HUES48 (cell line): Measurements from ENCODE around the gene CD300LB.

ENCODE experiments used
- H3K27ac ChIP-seq: one replicate; pipeline ENCODE4 v1.7.0; 2013; ENCODE audit warnings: low read depth, low read length, inconsistent platforms
- H3K27me3 ChIP-seq: 2 replicates; pipeline ENCODE4 v1.6.1; 2013; ENCODE audit warnings: mild to moderate bottlenecking, low read length; ENCODE audit not compliant: control insufficient read depth, insufficient read depth
- H3K36me3 ChIP-seq: 2 replicates; pipeline ENCODE4 v1.6.1; 2013; ENCODE audit warnings: low read length; ENCODE audit not compliant: control insufficient read depth, insufficient read depth
- H3K4me1 ChIP-seq: 2 replicates; pipeline ENCODE4 v1.6.1; 2013; ENCODE audit warnings: mild to moderate bottlenecking, low read length; ENCODE audit not compliant: control insufficient read depth, insufficient read depth
- H3K4me3 ChIP-seq: 2 replicates; pipeline ENCODE4 v1.5.1; 2013; ENCODE audit warnings: mild to moderate bottlenecking, low read depth, low read length
- H3K9ac ChIP-seq: 2 replicates; pipeline ENCODE4 v1.6.1; 2013; ENCODE audit warnings: mild to moderate bottlenecking, low read depth, low read length, moderate library complexity
- H3K9me3 ChIP-seq: 2 replicates; pipeline ENCODE4 v1.6.1; 2013; ENCODE audit warnings: low read length; ENCODE audit not compliant: control insufficient read depth, insufficient read depth

The CD300LB gene

DNA sequence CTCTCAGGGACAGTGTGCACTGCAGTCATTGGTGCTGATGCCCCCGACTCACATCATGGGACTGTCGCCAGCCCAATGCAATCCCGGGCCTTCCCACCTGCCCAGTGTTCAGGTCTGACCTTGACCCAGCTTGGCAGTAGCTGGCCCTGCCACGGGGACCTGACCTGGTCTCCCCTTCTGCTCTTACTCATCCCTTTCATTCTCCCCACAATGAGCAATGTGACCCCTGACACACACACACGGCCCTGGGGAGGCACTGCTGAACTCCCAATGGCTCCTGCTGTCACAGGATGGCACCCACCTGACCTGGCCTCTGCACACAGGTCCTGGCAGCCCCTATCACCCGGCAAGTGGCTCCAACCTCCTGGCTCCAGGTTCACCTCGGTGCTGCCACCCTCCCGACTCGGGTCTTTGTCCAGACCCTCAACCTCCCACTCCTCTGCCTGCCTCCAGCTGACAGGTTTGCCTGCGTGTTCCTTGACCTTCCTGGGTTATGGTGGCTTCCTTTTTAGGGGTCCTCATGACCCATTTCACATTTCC lies 8.1 kb upstream of the CD300LB start:
- Histone ChIP-seq H3K9ac (no peak overlapping the region), H3K36me3 (no peaks in the 10 kb centered on the region), H3K4me1 (no peaks in the 10 kb centered on the region), H3K27ac (no peak overlapping the region), H3K9me3 (no peaks in the 10 kb centered on the region), H3K27me3 (no peaks in the 10 kb centered on the region), H3K4me3 (no peak overlapping the region)

DNA sequence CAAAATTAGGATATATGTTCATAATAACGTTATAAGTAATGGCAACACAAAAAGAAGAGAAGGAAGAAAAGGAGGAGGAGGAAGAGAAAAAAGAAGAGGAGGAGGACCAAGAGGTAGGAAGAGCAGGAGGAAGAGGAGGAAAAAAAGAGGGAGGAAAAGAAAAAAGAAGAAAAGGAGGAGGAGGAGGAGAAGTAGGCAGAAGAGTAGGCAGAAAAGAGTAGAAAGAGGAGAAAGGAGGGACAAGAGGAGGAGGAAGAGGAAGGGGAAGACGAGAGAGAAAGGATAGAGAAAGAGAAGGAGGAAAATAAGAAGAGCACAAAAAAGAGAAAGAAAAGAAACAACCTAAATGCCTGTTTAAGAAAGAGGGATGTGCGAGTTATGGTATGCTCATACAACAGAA lies 5.6 kb upstream of the CD300LB start:
- no peak overlapping the region for H3K27ac ChIP-seq
- H3K4me3 ChIP-seq: no peak overlapping the region
- no peaks in the 10 kb centered on the region for H3K4me1 ChIP-seq
- no peaks in the 10 kb centered on the region for H3K36me3 ChIP-seq
- no peaks in the 10 kb centered on the region for H3K27me3 ChIP-seq
- no peaks in the 10 kb centered on the region for H3K9me3 ChIP-seq
- H3K9ac ChIP-seq: no peak overlapping the region

DNA sequence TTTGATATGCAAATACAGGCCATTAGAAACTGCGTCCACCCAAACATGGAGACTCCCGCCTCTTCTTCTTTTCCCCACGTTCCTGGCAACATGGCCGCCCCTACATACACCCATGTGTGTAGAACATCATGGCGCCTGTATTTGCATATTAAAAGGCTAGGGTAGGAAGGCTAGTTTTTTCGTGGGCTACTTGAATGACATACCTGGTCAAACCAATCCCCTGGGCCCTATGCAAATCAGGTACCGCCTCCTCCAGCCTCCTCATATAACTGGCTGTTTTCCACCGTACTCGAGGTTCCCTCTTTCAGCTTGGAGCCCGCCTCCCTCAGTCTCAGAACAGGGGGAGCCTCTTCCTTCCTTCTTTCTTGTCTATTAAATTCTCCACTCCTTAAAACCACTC lies 840 bp upstream of the CD300LB start:
- Histone ChIP-seq H3K36me3 (no peaks in the 10 kb centered on the region), H3K4me3 (no peak overlapping the region), H3K9me3 (no peaks in the 10 kb centered on the region), H3K27ac (no peak overlapping the region), H3K4me1 (no peaks in the 10 kb centered on the region), H3K9ac (no peak overlapping the region), H3K27me3 (no peaks in the 10 kb centered on the region; the same call in 1 of the 2 replicates)

DNA sequence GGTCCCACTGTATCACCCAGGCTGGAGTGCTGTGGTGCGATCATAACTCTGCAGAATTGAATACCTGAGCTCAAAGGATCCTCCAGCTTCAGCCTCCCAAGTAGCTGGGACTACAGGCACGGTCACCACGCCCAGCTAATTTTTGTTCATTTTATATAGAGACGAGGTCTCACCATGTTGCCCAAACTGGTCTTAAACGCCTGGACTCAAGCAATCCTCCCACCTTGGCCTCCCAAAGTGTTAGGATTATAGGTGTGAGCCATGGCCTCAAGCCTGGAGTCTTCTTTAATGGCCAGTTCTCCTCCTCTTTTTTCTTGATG lies 484 bp downstream of the CD300LB start:
- Histone ChIP-seq H3K9ac (no peak overlapping the region), H3K9me3 (no peaks in the 10 kb centered on the region), H3K36me3 (no peaks in the 10 kb centered on the region), H3K27me3 (no peaks in the 10 kb centered on the region; the same call in 1 of the 2 replicates), H3K4me1 (no peaks in the 10 kb centered on the region), H3K27ac (no peak overlapping the region), H3K4me3 (no peak overlapping the region)

DNA sequence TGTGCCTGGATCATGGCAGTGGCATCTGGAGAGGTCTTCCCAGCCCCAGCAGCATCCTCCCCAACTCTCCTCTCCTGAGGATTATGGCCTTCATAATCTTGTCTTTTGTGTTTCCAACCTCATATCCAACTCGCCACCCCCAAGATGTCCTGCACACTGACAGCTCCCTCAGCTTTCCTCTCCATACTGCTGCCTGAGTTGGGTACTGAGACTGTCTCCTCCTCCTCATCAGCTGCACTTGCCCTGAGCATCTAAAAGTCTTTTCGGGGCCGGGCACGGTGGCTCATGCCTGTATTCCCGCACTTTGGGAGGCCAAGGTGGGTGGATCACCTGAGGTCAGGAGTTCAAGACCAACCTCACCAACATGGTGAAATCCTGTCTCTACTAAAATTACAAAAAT lies 2.0 kb downstream of the CD300LB start:
- Histone ChIP-seq H3K9ac (no peak overlapping the region), H3K9me3 (no peaks in the 10 kb centered on the region), H3K4me1 (no peaks in the 10 kb centered on the region), H3K27ac (no peak overlapping the region), H3K27me3 (no peaks in the 10 kb centered on the region; the same call in 1 of the 2 replicates), H3K4me3 (no peak overlapping the region), H3K36me3 (no peaks in the 10 kb centered on the region)

DNA sequence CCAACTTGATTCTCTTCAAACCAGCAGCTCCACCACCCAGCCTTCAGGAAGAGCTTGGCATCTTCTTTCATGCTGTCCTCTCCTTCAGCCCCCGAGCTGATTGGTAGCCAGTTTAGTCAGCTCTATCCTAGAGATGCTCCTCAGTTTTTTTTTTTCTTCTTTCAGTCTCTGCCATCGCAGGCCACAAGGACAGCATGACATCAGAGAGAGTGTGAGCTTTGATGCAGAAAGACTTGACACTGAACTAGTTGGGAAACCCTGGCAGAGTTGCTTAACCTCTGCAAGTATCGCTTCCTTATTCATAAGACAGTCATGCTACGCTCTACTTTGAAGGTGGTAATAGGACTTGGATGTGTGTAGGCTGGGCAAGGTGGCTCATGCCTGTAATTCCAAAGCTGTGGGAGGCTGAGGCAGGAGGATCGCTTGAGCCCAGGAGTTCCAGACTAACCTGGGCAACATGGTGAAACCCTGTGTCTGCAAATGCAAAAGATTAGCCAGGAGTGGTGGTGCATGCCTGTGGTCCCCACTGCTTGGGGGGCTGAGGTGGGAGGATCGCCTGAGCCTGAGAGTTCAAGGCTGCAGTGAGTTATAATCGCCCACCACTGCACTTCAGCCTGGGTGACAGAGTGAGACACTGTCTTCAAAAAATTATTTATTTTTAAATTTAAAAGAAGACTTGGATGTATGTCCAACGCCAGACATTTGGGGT lies 2.6 kb downstream of the CD300LB start:
- H3K4me1 ChIP-seq: no peaks in the 10 kb centered on the region
- no peaks in the 10 kb centered on the region for H3K9me3 ChIP-seq
- no peaks in the 10 kb centered on the region; the same call in 1 of the 2 replicates for H3K27me3 ChIP-seq
- no peak overlapping the region for H3K4me3 ChIP-seq
- no peak overlapping the region for H3K9ac ChIP-seq
- H3K36me3 ChIP-seq: no peaks in the 10 kb centered on the region
- H3K27ac ChIP-seq: no peak overlapping the region

DNA sequence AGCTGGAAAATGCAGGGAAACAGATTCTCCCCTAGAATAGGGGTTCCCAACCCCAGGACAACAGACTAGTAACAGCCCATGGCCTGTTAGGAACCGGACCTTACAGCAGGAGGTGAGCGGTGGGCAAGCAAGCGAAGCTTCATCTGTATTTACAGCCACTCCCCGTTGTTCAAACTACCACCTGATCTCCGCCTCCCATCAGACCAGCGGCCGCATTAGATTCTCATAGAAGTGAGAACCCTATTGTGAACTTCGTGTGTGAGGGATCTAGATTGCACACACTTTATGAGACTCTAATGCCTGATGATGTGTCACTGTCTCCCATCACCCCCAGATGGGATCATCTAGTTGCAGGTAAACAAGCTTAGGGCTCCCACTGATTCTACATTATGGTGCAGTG lies 3.5 kb downstream of the CD300LB start:
- Histone ChIP-seq H3K27me3 (no peaks in the 10 kb centered on the region; the same call in 1 of the 2 replicates), H3K36me3 (no peaks in the 10 kb centered on the region), H3K9me3 (peaks cover 2% of the 10 kb centered on the region; the same call in 1 of the 2 replicates), H3K9ac (no peak overlapping the region), H3K27ac (no peak overlapping the region), H3K4me3 (no peak overlapping the region), H3K4me1 (no peaks in the 10 kb centered on the region)

DNA sequence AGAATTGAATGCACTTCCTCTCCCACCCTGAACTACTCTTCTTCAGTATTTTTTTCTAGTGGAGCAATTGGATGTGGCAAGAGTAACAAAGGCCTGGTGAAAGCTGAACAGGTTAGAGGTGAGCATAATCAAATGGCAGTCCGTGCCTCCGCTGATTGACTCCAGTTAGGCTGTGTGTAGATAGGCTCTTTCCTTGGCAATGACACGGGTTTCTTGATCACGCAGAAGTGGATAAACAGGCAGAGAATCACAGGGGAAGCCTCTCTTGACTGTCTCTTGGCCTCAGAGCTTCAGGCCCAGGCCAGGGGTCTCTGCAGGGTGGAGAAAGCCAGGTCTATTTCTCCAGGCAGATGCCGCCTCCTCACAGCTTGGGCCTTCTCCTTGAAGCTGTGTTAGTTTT lies 4.2 kb downstream of the CD300LB start:
- no peak overlapping the region for H3K9ac ChIP-seq
- no peaks in the 10 kb centered on the region for H3K4me1 ChIP-seq

DNA sequence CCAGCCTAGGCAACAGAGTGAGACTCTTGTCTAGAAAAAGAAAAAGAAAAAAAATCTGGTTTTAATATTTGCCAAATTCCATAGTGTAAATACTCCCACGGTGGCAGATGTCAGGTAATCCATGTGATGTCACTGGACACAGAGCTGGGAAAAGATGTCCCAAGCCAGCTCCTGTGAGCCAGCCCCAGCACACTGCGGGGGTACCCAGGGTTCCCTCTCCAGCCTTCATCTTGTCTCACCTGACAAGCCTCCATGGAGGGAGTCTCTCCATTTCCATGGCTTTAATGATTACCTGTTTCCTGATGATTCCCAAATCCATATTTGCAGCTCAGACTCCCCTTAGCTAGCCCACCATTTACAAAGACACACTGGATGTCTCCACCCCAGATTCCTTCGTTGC lies 4.6 kb downstream of the CD300LB start:
- Histone ChIP-seq H3K4me1 (no peaks in the 10 kb centered on the region), H3K36me3 (no peaks in the 10 kb centered on the region)

More for the DNA sequence above, 4.2 kb downstream of the CD300LB start:
- no peaks in the 10 kb centered on the region; the same call in 1 of the 2 replicates for H3K27me3 ChIP-seq
- no peaks in the 10 kb centered on the region for H3K36me3 ChIP-seq
- peaks cover 2% of the 10 kb centered on the region; the same call in 1 of the 2 replicates for H3K9me3 ChIP-seq
- no peak overlapping the region for H3K4me3 ChIP-seq
- H3K27ac ChIP-seq: no peak overlapping the region

DNA sequence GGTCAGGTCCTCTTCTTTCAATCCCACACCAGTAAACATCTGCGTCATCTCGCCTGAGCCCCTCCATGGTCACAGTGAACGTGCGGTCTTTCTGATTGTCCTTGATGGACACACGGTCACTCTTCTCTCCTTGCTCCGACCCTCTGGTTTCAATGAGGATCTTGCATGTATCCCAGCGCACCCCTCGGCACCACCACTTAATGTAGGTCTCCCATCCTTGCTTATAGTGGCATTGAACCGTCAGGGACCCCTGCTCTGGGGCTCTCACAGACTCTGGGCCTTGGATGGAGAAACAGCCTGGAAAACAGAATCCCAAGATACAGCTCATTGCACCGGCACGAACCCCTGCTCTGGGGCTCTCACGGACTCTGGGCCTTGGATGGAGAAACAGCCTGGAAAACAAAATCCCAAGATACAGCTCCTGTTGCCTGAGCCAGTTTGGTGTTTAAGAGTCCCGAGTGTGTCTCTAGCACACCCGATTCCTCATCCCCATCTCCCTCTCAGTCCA lies 5.4 kb downstream of the CD300LB start:
- Histone ChIP-seq H3K9ac (no peak overlapping the region), H3K36me3 (no peaks in the 10 kb centered on the region), H3K27ac (no peak overlapping the region), H3K27me3 (no peaks in the 10 kb centered on the region; the same call in 1 of the 2 replicates), H3K4me1 (no peaks in the 10 kb centered on the region), H3K9me3 (peaks cover 2% of the 10 kb centered on the region; the same call in 1 of the 2 replicates), H3K4me3 (no peak overlapping the region)

More for the DNA sequence above, 4.6 kb downstream of the CD300LB start:
- Histone ChIP-seq H3K9me3 (peaks cover 2% of the 10 kb centered on the region; the same call in 1 of the 2 replicates), H3K4me3 (no peak overlapping the region), H3K9ac (no peak overlapping the region), H3K27me3 (no peaks in the 10 kb centered on the region; the same call in 1 of the 2 replicates), H3K27ac (no peak overlapping the region)

DNA sequence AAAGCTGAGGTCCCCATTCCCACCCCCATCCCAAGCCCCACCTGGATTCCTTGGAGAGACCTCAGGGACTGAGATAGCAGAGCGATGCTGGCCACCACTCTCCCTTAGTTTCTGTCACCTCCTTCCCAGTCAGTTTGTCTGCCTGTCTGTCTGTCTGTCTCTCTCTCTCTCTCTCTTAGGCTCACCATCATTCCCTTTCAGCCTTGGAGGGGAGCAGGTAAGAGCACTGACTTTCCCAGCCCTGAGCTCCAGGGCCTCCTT lies 5.9 kb downstream of the CD300LB start:
- Histone ChIP-seq H3K4me3 (no peak overlapping the region), H3K9me3 (peaks cover 2% of the 10 kb centered on the region; the same call in 1 of the 2 replicates), H3K9ac (no peak overlapping the region), H3K27ac (no peak overlapping the region), H3K4me1 (no peaks in the 10 kb centered on the region), H3K36me3 (no peaks in the 10 kb centered on the region), H3K27me3 (no peaks in the 10 kb centered on the region; the same call in 1 of the 2 replicates)
